Prostate gland (tissue), 2 donors: ENCODE results near the gene IGF2BP3.
"Not testable (repeated sequence)": the region's sequence is repeated elsewhere in the genome, so short reads cannot be mapped to it uniquely, and the experiment has no call there.

Source experiments
- CTCF ChIP-seq, 4 experiments: fragments of 200-600 bp in 2 of 4; fragments of 450-650 bp in 2 of 4; sonication (generic) in 2 of 4; IDR thresholded peaks; 1 replicate in 3 of 4; 2 replicates in 1 of 4; pipeline ENCODE4 v1.5.1; 2016 to 2019; ENCODE audit warnings: antibody characterized with exemption in 4 of 4, mild to moderate bottlenecking in 2 of 4, moderate library complexity in 2 of 4
- POLR2AphosphoS5 ChIP-seq: sonication (generic); formaldehyde crosslinking; IDR thresholded peaks from one replicate; pipeline ENCODE4 v1.6.1; 2017; ENCODE audit warnings: antibody characterized with exemption

- TF ChIP-seq POLR2AphosphoS5; CTCF (IDR thresholded peaks at IDR 0.05): not testable (repeated sequence)
Observed at GRCh38 chr7:23312141-23312540, 158.2 kb downstream of the IGF2BP3 start.
